Heart right ventricle (tissue), 16 donors: Measurements from ENCODE around the gene ANO2. TPM values are rescaled to one million over a fixed set of nuclear protein-coding genes. Genes with fewer than 3 reads are reported as not detected.

Experiments
- ATAC-seq, 8 donors: fragments of 200-7000 bp; cut with Tn5 transposase; one replicate each; pipeline ENCODE4 v1.9.1; 2020; ENCODE audit warnings: mild to moderate bottlenecking in 8 of 8, moderate library complexity in 8 of 8, moderate number of reproducible peaks in 1 of 8
- DNase-seq, 2 donors: peaks; one replicate each; pipeline ENCODE4 v3.0.0-alpha.2; 2020
- H3K27ac ChIP-seq, 10 donors: fragments of 200-600 bp; sonication (generic) in 2 of 10; one replicate each; pipeline versions ENCODE4 v1.5.0 to v1.8.0; 2020 to 2022; ENCODE audit warnings: mild to moderate bottlenecking in 3 of 10
- H3K27me3 ChIP-seq, 7 donors: fragments of 200-600 bp; one replicate each; pipeline ENCODE4 v1.8.0; 2021 to 2022; ENCODE audit warnings: mild to moderate bottlenecking in 2 of 7
- H3K36me3 ChIP-seq, 9 donors: fragments of 200-600 bp; sonication (generic) in 1 of 9; one replicate each; pipeline versions ENCODE4 v1.5.0 to v1.8.0; 2020 to 2022; ENCODE audit warnings: mild to moderate bottlenecking in 2 of 9
- H3K4me1 ChIP-seq, 9 donors: fragments of 200-600 bp; sonication (generic) in 1 of 9; one replicate each; pipeline versions ENCODE4 v1.5.0 to v1.8.0; 2020 to 2022; ENCODE audit warnings: mild to moderate bottlenecking in 4 of 9
- H3K4me3 ChIP-seq, 10 donors: fragments of 200-600 bp; sonication (generic) in 2 of 10; one replicate each; pipeline versions ENCODE4 v1.5.0 to v1.8.0; 2020 to 2022; ENCODE audit warnings: mild to moderate bottlenecking in 7 of 10, moderate library complexity in 2 of 10
- H3K9me3 ChIP-seq, 11 donors: fragments of 200-600 bp in 10 of 11; sonication (generic) in 2 of 11; one replicate each; pipeline versions ENCODE4 v1.5.0 to v1.8.0; 2013 to 2022; ENCODE audit warnings: mild to moderate bottlenecking in 2 of 11, control low read depth in 1 of 11, moderate library complexity in 1 of 11
- WGBS, 2 donors: extraction: QIAGEN DNeasy Blood & Tissue Kit; methylation state at CpG; one replicate each; pipeline ENCODE4 v1.1.7; 2013; ENCODE audit warnings: inconsistent platforms in 1 of 2; 5-methylcytosine and 5-hydroxymethylcytosine counted together
- intact Hi-C, 10 donors: fragments of 100-400 bp; cut with DNase I; formaldehyde crosslinking; loops; one replicate each; pipeline versions ENCODE4 v1.11.1 to v1.14.2; 2022
- polyA plus RNA-seq, 2 donors: library from polyadenylated mRNA; stranded (reverse); fragments of 200-250 nt; gene quantifications; one replicate each; pipeline ENCODE4 v1.2.3, GENCODE V29; 2013
- total RNA-seq, 10 donors: library from RNA; stranded (reverse); fragmentation: NEBNext Ultra II Directional in 3 of 10; extraction: Animal tissue kit (Norgen Biotek cat#: 25700) in 3 of 10; gene quantifications; one replicate each; pipeline versions ENCODE4 v1.2.1 to v1.2.4, GENCODE V29; 2021 to 2023
- TF ChIP-seq, protein P1 (sequence below), 9 donors: fragments of 200-600 bp; sonication (generic) in 2 of 9; IDR thresholded peaks; one replicate each; pipeline versions ENCODE4 v1.5.0 to v1.8.0; 2021 to 2022; ENCODE audit warnings: antibody characterized with exemption in 9 of 9, mild to moderate bottlenecking in 5 of 9, moderate library complexity in 1 of 9
- donor health status: Arrhythmogenic right ventricular cardiomyopathy.
- donor health status: ischemic (EF 13 %, LVEDD 7.1; RV severe dilation, severe dysfunction).
- donor health status: healthy with polysubstance abuse.
- donor health status: DM: no; HTN: yes; CAD: no.
- donor health status: DM: no; HTN: no; CAD: no.
- donor health status: ischemic (EF 25% LVEDD 6.9; RV normal size, moderate dysfunction).
- donor health status: ischemic (EF 25% LVEDD 5.7; RV mildly dilated, moderate dysfunction).
- donor health status: healthy.
- donor health status: DM: yes; HTN: yes; CAD: no.
- donor health status: Ischemic cardiomyopathy.
- donor health status: ischemic (EF 35%, LVEDD 5.7; RV mildly dilated, moderate dysfunction).
- donor health status: nonischemic (EF 11% LVEDD 7.7; RV severe dilation, severe dysfunction).
- donor health status: DM: yes; HTN: yes; CAD: no.
- donor health status: PGD.
- donor health status: ischemic (EF 29% LVEDD 5.4; RV normal size, mild dysfunction).
- donor health status: nonischemic (EF 23%, LVEDD 6.1; RV moderate dilation, normal function).

The ANO2 gene
- total and polyA plus RNA-seq, 12 donors: 4.0 to 15.2 (median 12.0) TPM

DNA sequence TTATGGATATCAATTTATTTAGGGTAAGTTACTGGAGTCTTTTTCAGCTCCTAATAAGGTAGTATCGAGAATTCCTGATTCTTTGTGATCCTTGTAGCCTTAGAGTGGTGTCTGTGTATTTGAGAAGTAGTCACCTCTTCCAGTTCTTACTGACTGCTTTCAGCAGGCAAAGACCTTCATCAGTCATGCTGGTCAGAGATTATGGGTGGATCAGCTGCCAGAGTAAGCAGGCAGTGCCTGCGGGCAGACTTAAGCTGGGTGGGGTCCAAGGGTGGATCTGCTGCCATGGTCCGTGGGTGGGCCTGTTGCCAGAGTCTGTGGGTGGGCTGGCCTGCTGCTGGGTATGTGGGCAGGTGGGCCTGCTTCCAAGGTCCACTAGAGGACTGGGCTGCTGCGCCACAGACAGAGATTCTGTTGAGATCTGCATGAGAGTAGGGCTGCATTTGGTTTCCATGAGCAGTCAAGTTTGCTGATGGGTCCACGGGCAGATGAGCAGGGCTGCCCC, 188.7 kb downstream of the ANO2 start:
- peaks cover 0 to 9% (median 0%) of the 10 kb centered on the region in 7 donors for H3K27me3 ChIP-seq
- peaks cover 0 to 12% (median 0%) of the 10 kb centered on the region in 11 donors for H3K9me3 ChIP-seq
- 91 to 92% methylated on average over 5 of the region's 5 CpGs for WGBS, 2 donors
- no peak overlapping the region for H3K27ac ChIP-seq
- DNase-seq (no peak), ATAC-seq (no peak)
- intact Hi-C loops: no loop called here
- no peak overlapping the region for H3K4me3 ChIP-seq
- peaks cover 0 to 3% (median 0%) of the 10 kb centered on the region in 9 donors for H3K36me3 ChIP-seq
- TF ChIP-seq, protein P1, sequence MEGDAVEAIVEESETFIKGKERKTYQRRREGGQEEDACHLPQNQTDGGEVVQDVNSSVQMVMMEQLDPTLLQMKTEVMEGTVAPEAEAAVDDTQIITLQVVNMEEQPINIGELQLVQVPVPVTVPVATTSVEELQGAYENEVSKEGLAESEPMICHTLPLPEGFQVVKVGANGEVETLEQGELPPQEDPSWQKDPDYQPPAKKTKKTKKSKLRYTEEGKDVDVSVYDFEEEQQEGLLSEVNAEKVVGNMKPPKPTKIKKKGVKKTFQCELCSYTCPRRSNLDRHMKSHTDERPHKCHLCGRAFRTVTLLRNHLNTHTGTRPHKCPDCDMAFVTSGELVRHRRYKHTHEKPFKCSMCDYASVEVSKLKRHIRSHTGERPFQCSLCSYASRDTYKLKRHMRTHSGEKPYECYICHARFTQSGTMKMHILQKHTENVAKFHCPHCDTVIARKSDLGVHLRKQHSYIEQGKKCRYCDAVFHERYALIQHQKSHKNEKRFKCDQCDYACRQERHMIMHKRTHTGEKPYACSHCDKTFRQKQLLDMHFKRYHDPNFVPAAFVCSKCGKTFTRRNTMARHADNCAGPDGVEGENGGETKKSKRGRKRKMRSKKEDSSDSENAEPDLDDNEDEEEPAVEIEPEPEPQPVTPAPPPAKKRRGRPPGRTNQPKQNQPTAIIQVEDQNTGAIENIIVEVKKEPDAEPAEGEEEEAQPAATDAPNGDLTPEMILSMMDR (IDR thresholded peaks at IDR 0.05): no peak
- H3K4me1 ChIP-seq: no peaks in the 10 kb centered on the region

DNA sequence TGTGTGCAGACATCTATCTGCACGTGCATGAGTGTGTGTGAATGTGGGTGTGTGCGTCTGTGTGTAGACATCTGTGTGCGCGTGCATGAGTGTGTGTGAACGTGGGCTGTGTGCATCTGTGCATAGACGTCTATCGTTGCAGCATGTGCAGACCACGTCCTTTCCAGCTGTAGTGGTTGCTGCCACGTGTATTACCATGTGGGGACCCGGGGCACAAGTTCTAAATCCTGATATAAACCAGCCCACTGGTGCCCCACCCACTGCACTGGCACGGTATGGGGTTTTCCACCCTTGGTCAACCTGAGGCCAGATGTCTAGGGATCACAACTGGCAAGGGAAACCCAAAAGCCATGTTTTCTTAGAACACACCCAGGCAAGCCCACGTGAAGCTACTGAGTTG, 197.0 kb downstream of the ANO2 start:
- no peak for DNase-seq
- TF ChIP-seq, protein P1 (IDR thresholded peaks at IDR 0.05): no peak
- intact Hi-C loops: loop anchor here in 2 of 10 donors (5.0 to 10.0 kb wide), 3 partner anchors 44 to 124 kb away; no protein-coding TSS in a partner anchor
- peaks cover 0 to 23% (median 6%) of the 10 kb centered on the region in 9 donors for H3K4me1 ChIP-seq
- H3K9me3 ChIP-seq: no peaks in the 10 kb centered on the region
- H3K27ac ChIP-seq: no peak overlapping the region
- 89 to 90% methylated on average over 12 of the region's 12 CpGs for WGBS, 2 donors
- peaks cover 0 to 15% (median 0%) of the 10 kb centered on the region in 9 donors for H3K36me3 ChIP-seq
- H3K4me3 ChIP-seq: no peak overlapping the region
- ATAC-seq: no peak
- H3K27me3 ChIP-seq: no peaks in the 10 kb centered on the region

DNA sequence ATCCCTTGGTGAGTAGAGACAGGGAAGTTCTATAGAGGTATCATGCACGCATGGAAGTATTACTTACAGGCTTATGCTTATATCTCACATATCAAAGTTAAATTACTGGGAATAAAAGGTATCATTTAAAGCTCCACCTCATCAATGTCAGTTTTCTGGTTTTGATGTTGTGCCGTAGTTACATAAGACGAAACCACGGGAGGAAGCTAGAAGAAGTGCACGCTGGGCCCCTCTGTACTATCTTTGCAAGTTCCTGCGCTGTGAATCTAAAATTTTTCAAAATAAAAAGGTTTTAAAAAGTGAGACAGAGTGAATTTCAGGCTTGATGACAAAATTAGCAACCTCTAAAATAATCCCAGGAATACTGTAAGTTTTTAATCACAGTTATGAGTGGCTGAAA, 198.1 kb downstream of the ANO2 start:
- Histone ChIP-seq H3K36me3 (peaks cover 0 to 15% (median 0%) of the 10 kb centered on the region in 9 donors), H3K4me3 (no peak overlapping the region), H3K4me1 (peaks cover 0 to 30% (median 6%) of the 10 kb centered on the region in 9 donors), H3K27ac (no peak overlapping the region), H3K27me3 (no peaks in the 10 kb centered on the region), H3K9me3 (no peaks in the 10 kb centered on the region)
- TF ChIP-seq, protein P1 (IDR thresholded peaks at IDR 0.05): no peak
- intact Hi-C loops: loop anchor here in 2 of 10 donors (5.0 to 10.0 kb wide), 3 partner anchors 45 to 125 kb away; no protein-coding TSS in a partner anchor
- DNase-seq: no peak
- 89 to 96% methylated on average over 6 of the region's 6 CpGs for WGBS, 2 donors
- no peak for ATAC-seq

DNA sequence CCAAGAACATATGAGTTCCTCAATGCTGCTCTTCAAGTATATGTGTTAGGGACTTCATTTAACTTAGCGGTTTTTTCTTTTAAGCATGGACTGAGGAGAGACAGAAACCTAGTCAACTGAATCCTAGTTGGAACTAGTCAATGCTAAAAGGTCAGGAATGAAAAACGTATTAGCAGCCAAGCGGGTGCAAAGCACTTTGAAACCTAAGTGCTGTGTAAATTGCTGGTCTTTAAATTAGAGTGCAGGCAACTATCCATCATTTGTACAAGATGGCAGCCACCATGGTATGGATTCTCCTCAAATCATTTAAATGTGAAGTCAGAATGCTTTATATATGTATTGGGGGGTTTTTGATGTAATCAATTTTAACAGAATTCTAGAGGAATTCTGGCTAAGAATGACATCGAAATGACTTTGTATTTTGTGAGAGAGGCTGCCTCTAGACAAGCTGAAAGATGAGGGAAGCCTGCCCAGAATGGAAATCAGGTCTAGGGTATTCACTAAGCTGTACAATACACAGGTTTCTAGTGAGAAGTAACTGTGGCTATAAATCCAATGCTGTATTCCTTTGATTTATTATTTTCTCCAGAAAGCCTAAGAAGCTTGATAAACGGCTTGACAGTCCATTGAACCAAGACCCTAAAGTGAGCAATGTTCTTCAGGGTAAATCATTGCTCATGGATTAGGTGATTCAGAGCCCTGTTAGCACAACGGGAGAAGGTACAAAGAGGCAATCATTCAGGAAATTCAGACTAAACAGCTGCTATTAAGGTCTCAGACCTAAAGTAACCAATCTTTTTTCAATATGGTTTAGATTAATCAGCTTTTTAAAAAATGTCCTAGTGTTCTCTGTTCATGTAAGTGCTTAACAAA, 198.8 kb downstream of the ANO2 start:
- peak overlapping the region in 5 of 10 donors; percentile 17 to 66 (median 34) for H3K27ac ChIP-seq
- 88 to 91% methylated on average over 6 of the region's 6 CpGs for WGBS, 2 donors

More for the DNA sequence above, 198.8 kb downstream of the ANO2 start:
- TF ChIP-seq, protein P1 (IDR thresholded peaks at IDR 0.05): no peak
- DNase-seq (no peak), ATAC-seq (no peak)
- Histone ChIP-seq H3K27me3 (no peaks in the 10 kb centered on the region), H3K9me3 (no peaks in the 10 kb centered on the region), H3K4me1 (peaks cover 0 to 30% (median 6%) of the 10 kb centered on the region in 9 donors), H3K36me3 (peaks cover 0 to 19% (median 0%) of the 10 kb centered on the region in 9 donors), H3K4me3 (no peak overlapping the region)
- intact Hi-C loops: loop anchor here in 2 of 10 donors (5.0 to 10.0 kb wide), 3 partner anchors 46 to 126 kb away; no protein-coding TSS in a partner anchor
